GF-D8 (cell line): Measurements from ENCODE around the gene ERG28.
"Not testable (repeated sequence)": the region's sequence is repeated elsewhere in the genome, so short reads cannot be mapped to it uniquely, and the experiment has no call there.

Source experiments
- DNase-seq: peaks from one replicate; lab custom pipeline; 2025; lab: John Stamatoyannopoulos, UW

ERG28 gene, protein sequence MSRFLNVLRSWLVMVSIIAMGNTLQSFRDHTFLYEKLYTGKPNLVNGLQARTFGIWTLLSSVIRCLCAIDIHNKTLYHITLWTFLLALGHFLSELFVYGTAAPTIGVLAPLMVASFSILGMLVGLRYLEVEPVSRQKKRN

DNA sequence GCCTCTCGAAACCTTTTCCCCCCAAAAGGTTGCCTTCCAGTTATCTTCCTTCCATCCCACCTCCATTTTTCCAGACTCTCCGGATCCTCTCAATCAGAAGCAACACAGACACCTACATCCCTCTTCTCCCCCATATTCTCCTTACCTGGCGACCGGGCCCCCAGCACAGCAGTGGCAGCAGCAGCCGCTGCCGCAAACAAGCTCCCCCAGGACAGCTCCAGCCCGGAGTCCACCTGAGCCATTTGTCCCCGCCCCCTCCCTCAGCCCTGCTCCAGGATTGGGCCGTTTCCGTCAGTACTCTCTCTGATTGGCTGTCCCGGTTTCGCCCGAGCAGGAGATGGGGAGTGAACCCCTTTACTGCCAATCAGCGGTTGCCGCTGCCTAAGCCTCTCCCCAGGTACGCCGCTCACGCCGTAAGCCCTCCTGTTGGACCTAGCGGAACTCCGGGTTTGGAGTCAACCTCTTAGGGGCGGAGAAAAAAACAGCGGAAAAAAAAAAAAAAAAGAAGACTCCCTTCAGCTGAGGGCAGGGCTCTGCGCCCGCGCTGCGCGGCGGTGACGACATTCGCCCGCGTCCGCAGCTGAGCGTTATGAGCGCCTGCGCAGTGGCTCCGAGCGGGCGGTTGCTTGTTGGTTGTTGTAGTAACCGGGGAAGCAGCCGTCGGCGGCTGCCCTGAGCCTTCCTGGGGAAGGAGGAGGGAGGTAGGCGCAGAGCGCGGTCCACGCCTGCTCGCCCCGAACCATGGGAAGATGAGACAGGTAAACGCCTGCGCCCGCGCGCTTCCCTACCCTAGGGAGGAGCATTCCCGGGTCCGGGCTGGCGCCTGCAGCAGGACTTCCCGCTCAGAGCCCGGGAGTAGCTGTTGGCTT lies at the start of gene ERG28, which contains the start of gene TTLL5:
Gene ERG28, minus strand, starts transcription at position 247 of the 869 bp plus-strand sequence. CDS start 3,374 bp downstream, outside the sequence.
Gene TTLL5, plus strand, starts transcription at position 617 of the 869 bp plus-strand sequence. CDS start 1,904 bp downstream, outside the sequence.
- DNase-seq = peak; percentile 68

DNA sequence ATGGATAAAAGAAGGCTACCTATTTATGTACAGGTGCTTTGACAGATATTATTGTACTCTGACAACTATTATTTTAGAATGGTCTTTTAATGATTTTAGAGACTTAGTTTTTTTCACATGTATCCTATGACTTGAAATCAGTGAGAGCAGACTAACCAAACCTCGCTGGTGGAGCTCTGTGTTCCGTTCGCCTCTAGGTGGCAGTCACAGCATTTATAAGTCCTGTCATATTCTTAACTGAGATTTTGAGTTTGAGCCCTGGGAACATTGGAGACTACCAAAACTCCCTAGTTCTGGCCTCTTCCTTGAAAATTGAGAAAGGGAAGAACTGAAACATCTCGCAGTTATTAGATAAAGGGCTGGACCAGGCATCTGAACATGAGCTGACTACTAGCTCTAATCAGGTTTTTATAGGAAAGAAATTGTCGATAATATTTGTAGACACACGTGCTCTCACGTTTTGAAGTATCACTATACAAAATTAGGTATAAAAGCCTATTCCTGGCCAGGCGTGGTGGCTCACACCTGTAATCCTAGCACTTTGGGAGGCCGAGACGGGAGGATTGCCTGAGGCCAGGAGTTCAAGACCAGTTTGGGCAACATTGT lies 48.6 kb upstream of the ERG28 start:
- no peak for DNase-seq

DNA sequence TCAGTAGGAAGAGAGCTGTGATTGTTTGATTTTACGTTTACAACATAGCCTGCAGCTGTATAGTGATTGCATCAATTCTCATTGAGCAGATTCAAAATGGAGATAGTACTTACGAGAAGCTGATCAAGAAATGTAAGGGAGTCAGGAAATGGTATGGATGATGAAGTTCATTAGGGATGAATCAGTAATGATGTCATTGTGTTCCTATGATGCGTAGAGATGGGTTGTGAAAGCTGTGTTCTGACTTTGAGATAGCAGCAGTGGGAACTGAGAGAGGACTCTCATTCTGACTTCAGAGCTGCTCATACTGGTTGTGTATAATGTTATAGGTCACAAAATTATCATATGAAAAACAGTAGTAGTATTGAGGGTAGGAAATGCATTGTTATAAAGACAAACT lies 44.3 kb upstream of the ERG28 start:
- DNase-seq = no peak

DNA sequence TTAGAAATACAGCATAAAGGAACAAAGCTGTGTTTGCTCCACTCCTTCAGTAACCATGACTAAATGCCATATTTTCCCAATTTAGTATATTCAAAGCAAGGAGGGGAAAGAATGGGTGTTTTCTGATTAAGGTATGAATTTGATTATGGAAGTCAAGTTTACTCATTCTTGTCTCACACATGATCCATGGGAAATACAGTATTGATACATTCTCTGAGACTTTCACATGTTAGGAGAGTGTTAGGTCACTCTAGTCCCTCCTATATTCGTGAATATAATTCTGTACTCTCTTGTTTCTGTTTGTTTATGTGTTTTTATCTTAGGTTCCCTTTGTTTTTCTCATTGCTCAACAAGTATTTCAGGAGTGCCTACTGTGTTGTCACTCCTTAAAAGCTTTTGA lies 42.8 kb upstream of the ERG28 start:
- no peak for DNase-seq

DNA sequence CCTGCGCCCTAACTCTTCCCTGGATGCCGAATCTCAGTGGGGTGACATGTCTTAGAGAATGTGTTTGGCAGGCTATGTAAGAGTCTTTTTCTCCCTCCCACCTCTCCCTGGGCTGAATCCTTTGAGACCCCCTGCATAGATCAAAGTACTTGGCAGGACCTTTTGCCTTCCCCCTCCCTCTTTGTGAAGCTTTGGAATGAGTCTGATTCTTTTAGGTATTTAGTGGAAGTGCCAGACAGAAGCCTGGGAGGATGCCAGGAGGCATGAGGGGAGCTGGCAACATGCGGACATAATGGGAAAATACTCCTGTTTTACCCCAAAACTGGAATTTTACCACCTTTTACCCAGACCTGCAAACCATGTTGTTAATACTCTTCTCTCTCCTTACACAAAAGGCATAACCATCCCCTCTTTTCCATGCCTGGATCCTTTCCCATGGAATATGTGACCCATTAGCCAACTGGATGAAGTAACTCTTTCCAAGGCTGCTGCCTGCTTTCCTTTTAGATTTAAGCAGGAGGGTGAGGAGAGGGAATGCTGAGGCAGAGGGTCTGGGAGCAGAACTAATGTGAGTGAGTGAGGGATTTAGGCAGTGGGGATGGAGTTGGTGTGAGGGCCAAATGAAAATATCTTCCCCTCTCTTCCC lies 42.1 kb upstream of the ERG28 start:
- DNase-seq = no peak

DNA sequence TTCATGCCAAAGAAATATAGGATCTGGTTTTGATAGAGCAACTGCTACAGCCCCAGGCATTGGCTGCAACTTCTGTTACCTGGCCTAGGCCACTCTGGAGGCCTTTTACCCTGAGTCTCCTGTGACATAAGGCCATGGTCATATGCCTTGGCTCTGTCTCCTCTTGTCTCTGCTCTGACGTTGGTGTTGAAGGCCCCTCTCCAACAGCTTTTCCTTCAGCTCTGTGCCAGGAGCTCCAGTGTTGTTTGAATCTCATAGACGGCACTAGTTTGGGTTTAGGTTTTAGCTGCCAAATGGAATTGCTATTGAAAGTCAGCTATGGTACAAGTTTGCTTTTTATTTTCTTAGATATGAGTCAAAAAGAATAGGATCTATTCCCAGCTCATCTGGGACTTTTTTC lies 41.4 kb upstream of the ERG28 start:
- DNase-seq = no peak

DNA sequence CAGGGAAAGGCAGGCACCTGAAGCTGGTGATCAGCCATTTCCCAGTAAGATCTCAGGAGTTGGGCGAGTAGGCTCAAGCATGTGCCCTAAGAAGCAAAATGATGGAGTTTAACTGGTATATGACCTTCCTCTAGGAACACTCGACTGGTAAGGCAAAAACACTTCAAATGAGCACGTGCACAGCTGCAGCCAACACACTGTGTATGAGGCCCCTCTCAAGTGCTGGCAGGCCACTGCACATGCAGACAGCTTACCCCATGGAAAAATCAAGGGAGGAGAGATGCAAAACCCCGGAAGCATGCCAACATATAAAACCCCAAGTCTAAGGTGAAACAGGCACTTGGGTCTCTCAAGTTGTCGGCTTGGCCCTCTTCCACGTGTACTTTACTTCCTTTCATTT lies 39.6 kb upstream of the ERG28 start:
- no peak for DNase-seq

DNA sequence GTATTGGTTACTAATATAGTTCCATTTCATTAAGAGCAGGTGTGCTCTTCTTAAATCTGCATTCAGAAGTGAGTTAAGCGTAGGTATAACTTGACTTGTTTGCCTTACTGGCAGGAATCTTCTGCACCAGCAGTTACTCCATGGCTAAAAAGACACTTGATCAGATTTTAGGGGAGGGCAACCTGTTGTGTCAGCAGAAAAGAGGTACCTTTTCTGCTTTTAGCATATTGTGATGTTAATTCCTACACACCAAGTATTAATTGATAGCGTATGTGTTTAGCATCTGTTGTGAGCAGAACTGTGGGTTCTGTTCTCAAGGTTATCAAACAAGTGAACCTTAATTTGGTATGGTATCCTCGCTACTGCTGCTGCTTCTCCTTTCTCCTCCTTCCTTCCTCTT lies 38.7 kb upstream of the ERG28 start:
- no peak for DNase-seq

DNA sequence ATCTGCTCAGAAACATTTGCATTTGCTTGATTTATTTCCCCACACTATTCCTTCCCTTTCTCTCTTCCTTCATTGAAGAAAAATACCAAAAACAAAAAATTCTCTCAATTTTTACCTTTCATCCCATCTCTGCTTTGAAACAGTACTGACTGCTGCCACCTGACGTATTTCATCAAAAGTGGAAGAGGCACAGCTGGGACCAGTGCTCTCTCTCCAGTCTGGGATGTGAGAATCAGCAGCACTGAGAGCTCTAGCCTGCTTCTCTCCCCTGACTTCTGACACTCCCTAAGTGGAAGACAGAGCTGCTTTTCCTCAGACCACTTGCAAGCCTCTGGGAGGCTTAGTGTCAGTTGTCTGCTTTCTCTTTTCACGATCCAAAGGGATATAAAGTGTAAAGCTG lies 37.2 kb upstream of the ERG28 start:
- DNase-seq = no peak

DNA sequence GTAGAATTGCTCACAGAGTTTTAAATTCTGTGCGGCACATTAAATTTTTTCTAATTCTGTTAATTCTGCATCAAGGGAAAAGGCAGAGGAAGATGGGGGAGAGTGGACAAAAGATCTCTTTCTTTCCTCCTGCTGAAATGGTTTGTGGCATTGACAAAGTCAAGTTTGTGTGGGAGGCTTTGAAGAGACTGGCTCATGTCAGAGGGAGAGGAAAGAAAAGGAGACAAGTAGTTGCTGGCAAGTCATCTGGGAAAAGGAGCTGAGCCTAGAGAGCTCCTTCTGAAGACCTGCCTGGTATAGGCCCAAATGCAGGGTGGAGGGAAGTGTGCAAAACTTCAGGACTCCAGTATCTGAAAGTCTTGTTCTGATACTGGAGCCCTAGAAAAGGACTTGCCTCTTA lies 36.7 kb upstream of the ERG28 start:
- no peak for DNase-seq

DNA sequence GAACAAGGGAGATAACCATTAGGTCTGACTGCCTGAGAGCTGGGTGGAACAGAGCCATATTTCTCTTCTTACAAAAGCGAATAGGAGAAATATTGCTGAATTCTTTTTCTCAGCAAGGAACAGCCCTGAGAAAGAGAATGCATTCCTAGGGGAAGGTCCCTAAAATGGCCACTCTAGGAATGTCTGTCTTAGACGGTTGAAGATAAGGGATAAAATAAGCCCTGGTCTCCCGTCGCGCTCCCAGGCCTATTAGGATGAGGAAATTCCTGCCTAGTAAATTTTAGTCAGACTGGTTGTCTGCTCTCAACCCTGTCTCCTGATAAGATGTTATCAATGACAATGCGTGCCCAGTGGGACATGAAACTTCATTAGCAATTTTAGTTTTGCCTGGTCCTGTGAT lies 34.3 kb upstream of the ERG28 start:
- DNase-seq = not testable (repeated sequence)

DNA sequence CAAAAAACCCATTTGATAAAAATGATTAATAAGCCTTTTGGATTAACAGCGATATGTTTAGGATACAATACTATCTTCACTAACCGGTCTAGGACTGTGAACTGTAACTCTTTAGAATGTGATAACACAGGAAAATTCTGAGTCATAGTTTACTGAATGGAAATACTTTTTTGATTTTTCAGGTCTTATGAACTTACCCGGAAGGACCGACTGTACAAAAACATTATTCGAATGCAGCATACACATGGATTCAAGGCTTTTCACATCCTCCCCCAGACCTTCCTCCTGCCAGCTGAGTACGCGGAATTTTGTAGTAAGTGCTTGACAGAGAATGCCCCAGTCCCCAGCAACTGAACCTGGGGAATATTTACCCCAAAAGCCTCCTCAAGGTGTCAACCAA lies 29.3 kb upstream of the ERG28 start:
- no peak for DNase-seq

DNA sequence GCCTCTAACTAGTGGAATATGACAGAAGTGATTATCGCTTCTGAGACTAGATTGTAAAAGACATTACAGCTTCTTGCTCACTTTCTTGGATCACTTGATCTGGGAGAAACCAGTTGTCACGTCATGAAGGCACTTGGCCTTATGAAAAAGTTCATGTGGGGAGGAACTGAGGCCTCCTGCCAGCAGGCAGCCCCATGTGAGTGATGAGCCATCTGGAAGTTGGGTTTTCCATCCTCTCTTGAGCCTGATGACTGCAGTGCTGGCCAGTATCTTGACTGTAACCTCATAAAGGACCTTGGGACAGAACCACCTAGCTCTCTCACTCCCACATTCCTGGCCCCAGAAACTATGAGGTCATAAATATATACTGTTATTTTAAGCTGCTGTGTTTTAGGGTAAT lies 28.3 kb upstream of the ERG28 start:
- DNase-seq = no peak

DNA sequence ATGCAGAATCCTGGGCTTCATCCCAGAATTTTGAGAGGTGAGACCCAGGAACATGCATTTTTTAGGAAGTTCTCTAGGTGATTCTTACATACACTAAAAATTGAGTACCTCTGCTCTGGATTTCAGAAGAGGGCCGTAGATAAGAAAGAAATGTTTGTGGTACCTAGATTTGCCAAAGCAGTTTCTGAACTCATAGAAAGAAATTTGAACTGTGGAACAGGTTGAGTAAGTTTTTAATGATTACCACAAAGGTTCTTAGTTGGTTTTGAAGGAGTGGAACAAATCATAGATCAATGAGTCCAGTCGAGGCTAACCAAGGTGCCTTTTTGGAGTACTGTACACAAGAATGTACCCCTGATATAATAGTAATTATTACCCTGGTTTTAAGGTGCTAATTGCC lies 25.2 kb upstream of the ERG28 start:
- no peak for DNase-seq

DNA sequence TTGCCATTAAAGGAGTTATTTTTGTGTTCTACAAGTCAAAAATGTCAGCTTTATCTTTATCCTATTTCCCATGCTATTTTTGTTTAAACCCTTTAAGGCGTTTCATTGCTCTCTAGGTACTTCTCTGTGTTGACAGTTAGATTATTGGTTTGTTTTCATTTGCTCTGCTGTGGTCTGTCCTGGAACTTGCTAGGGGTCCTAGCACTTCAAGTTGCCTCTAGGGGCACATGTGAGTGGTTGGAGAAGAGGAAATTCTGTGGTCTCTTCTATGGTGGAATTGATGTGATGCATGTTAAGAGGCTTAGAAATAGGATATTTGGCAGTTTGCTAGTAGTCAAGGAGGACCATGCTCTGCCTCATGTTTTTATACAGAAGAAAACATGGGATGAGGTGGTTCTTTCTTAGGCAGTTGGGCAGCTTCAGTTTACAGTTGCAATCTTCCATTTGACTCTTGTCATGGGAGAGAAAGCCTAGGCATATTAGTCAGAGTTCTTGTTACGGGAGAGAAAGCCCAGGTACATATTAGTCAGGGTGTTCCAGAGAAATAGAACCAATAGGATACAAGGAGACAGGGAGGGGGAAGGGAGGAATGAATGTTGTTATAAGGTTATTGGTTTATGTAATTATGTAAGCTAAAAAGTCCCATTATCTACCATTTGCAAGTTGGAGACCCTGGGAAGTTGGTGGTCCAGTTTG lies 14.7 kb upstream of the ERG28 start:
- no peak for DNase-seq

DNA sequence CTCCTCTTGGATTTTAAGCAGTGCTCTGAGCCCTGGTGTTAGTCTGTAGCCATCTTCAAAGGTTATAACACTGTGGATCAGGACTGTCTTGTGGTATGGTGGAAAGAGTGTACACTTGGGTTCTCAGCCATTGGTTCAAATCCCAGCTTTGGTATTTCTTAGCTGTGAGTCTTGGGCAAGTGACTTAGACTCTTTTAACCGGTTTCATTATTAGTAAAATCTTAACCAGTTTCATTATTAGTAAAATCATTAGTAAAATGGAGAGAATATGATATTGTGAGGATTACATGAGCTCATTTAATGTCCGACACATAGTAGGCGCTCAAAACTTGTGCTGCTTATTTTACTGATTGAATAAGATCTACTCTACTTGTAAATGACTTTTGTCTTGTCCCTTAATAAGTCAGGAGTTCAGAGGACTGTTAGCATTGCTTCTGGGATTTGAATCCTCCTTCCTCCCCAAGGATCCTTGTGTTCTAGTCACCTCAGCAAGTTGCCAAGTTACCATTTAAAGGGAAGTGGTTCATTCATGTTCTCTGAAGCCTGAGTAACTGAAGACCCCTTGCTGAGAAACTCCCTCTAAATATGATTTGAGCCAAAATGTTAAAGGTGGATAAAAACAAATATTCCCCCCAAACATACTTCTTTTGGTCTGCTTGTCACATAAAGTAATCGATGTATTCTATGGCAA lies 12.8 kb upstream of the ERG28 start:
- no peak for DNase-seq

DNA sequence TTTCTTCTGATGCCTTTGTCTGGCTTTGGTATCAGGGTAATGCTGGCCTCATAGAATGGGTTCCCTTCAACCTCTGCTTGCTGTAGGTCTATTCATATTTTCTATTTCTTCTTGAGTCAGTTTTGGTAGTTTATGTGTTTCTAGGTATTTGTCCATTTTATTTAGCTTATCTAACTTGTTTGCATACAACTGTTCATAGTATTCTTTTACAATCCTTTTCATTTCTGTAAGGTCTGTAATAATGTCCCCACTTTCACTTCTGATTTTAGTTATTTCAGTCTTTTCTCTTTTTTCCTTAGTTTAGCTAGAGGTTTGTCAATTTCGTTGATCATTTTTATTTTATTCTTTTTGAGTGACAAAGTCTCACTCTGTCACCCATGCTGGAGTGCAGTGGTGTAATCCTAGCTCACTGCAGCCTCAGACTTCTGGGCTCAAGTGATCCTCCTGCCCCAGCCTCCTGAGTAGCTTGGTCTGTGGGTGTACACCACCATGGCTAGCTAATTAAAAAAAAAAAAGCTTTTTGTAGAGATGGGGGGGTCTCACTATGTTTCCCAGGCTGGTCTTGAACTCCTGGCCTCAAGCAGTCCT lies 12.0 kb upstream of the ERG28 start:
- no peak for DNase-seq

DNA sequence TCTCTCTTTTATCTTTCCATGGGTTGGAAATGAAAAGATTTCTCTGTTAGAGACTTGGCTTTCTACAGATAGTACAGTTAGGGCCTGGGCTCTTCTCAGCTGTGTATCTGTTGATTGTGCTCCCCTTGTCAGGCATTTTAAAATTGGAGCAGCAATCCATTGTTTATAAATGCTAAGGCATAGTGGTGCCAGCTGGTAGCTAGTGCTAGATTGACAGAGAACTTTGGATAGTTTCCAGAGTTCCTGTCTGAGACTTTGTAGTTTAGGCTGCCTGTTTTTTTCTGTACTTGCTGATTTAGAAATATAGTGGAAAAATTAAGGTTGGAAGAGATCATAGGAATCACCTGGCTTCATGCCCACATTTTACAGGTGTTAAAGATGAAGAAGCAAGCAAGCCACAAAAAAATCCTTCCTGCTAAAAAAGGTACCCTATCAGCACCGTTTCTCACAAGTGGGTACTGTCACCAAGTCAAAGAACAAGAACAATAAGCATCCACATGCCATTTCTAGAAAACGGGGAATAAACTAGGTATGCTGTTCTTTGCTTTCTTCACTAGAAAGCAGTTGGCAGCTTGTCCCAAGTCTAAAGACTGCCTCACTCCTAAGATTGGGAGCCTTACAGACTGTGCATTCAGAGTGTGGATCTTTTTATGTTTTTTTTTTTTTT lies 6.6 kb upstream of the ERG28 start:
- no peak for DNase-seq

DNA sequence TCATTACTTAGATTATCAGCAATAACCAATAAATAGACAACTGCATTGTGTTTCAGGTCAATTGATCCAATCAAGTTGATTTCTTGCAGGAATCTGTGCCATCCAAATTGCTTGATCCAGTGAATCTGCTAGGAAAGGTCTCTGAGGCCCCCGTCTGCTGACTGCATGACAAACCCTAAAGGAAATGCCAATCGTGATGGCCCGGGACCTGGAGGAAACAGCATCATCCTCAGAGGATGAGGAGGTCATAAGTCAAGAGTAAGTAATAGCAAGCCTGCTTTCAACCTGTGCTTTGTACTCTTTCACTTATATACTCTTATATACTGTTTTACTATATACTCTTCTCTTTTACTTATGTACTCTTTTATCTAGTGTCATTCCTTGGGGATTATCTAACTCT lies 2.3 kb upstream of the ERG28 start:
- no peak for DNase-seq

DNA sequence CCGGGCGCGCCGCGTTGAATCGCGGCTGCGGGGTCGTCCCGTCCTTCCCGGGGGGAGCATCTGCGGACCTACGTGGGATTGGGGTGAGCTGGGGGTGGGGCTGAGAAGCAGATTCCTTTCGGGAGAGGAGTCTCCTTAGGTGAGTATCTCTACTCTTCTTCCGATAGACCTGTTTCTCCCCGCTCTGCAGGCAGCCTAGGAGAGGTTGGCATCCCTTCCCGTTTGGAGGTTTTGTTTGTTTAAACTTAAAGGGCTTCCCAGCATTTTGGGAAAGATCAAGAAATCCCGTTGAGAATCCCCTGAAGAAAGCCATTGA lies 781 bp upstream of the ERG28 start:
- no peak for DNase-seq

DNA sequence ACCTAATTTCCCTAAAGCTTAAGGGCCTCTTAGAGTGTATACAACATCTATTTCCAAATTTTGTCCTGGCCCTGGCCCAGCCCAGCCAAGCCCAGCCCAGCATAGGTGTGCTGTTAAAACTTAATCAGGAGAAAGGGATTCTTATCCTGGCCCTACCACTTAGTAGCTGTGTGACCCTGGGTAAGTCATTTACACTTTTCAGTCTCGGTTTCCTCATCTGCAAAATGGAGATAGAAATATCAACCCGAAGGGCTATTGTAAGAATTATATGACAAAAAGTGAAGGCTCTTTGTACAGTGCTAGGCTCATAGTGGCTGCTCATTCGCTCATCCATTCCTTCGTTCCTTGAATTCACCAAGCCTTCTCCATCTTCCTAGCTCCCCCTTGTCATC lies 442 bp downstream of the ERG28 start:
- no peak for DNase-seq
